Measurements from ENCODE around the gene MTCH1.

DNA sequence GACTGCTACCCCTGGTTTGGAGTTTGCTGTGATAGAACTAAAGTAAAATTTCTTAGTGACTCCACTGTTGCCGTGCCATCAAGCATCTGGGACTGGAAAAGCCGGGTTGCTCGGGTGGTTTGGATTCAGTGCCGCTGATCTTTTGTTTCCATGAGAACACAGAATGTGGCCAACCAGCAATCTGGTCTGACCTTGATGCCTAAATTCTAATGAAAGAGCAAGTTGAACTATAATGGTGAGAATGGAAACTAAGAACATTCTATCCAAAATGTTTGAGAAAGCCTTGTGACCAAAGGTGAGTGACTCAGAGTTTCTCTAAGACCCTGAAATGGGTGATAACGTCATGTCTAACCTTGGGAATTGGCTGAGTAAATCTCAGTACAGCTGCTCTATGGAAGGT, 41.3 kb downstream of the MTCH1 start:
- TF ChIP-seq PML (IDR thresholded peaks at IDR 0.05; ENCODE audit: low read length) (no peak), EZH2 (IDR thresholded peaks at IDR 0.05; ENCODE audit: borderline replicate concordance, low read depth, low read length) (no peak), NFIX (CRISPR knock-in tag; IDR thresholded peaks at IDR 0.05; ENCODE audit: low read depth) (no peak), ZFP36 (IDR thresholded peaks at IDR 0.05; ENCODE audit: low read depth, low read length, partially characterized antibody) (no peak), FOXK2 (conservative IDR thresholded peaks at IDR 0.05 in 1 of 2, IDR thresholded peaks at IDR 0.05 in 1 of 2; ENCODE audit: low read depth in 2 of 2) (no peak), ZFX (CRISPR knock-in tag; IDR thresholded peaks at IDR 0.05) (no peak)
